GM12891 (cell line): Measurements from ENCODE around the gene ADD1.

Experiments
- DNase-seq: peaks from one replicate; pipeline ENCODE4 v3.0.0; 2011; ENCODE audit warnings: low spot score; ENCODE audit not compliant: insufficient read length
- FAIRE-seq: peaks from 2 replicates; lab custom pipeline; 2011; peaks lifted over from hg19 to GRCh38; lab: Jason Lieb, UNC
- PAX5 ChIP-seq: IDR thresholded peaks from 2 replicates; pipeline ENCODE4 v1.6.1; 2011; ENCODE audit warnings: low read length, moderate library complexity, mild to moderate bottlenecking; ENCODE audit not compliant: insufficient read depth, severe bottlenecking
- POLR2A ChIP-seq: IDR thresholded peaks from 2 replicates; pipeline ENCODE4 v1.6.1; 2011; ENCODE audit warnings: low read depth, low read length, control low read depth
- POLR2AphosphoS5 ChIP-seq: IDR thresholded peaks from 2 replicates; pipeline ENCODE4 v1.6.1; 2011; ENCODE audit warnings: low read depth, low read length, control low read depth
- POU2F2 ChIP-seq: IDR thresholded peaks from 2 replicates; pipeline ENCODE4 v1.6.1; 2011; ENCODE audit warnings: low read depth, mild to moderate bottlenecking, control low read depth, low read length, moderate library complexity
- SPI1 ChIP-seq: IDR thresholded peaks from 2 replicates; pipeline ENCODE4 v1.6.1; 2011; ENCODE audit warnings: low read depth, low read length, control low read depth
- TAF1 ChIP-seq: IDR thresholded peaks from 2 replicates; pipeline ENCODE4 v1.6.1; 2011; ENCODE audit warnings: low read depth, low read length, control low read depth

The ADD1 gene

GRCh38 chr4:2798399-2799223 lies 45.0 kb upstream of the ADD1 start:
- FAIRE-seq (peak; percentile 91), DNase-seq (no peak)

GRCh38 chr4:2799224-2799911 lies 44.3 kb upstream of the ADD1 start:
- no peak for FAIRE-seq
- no peak for DNase-seq
- TF ChIP-seq POU2F2, result no peak
- TF ChIP-seq PAX5, result no peak
- no peak for TF ChIP-seq SPI1
- no peak for TF ChIP-seq TAF1
- no peak for TF ChIP-seq POLR2AphosphoS5
- no peak for TF ChIP-seq POLR2A

More at GRCh38 chr4:2798399-2799223, 45.0 kb upstream of the ADD1 start:
- 0 out of 2 replicates have a peak, but pooled peaks have one; percentile 34 for TF ChIP-seq SPI1
- no peak for TF ChIP-seq POLR2A
- no peak for TF ChIP-seq TAF1
- TF ChIP-seq PAX5, result peak; percentile 21

GRCh38 chr4:2799971-2800690 lies 43.5 kb upstream of the ADD1 start:
- TF ChIP-seq SPI1, result no peak
- no peak for TF ChIP-seq POLR2AphosphoS5
- no peak for TF ChIP-seq PAX5
- TF ChIP-seq TAF1, result no peak
- no peak for TF ChIP-seq POLR2A
- TF ChIP-seq POU2F2, result no peak
- peak; percentile 66 for FAIRE-seq
- no peak for DNase-seq

GRCh38 chr4:2800691-2801596 lies 42.7 kb upstream of the ADD1 start:
- no peak for TF ChIP-seq TAF1
- TF ChIP-seq SPI1, result peak; percentile 70
- DNase-seq (no peak), FAIRE-seq (peak; percentile 76)

- DNase-seq (no peak), FAIRE-seq (no peak)
- TF ChIP-seq POLR2A (no peak), SPI1 (no peak), POU2F2 (no peak), PAX5 (no peak), POLR2AphosphoS5 (no peak), TAF1 (no peak)
These were observed 40.8 kb upstream of the ADD1 start for GRCh38 chr4:2802618-2803531.

GRCh38 chr4:2803624-2804448 lies 39.8 kb upstream of the ADD1 start:
- TF ChIP-seq TAF1 (no peak), PAX5 (no peak), POLR2AphosphoS5 (no peak), POU2F2 (no peak), SPI1 (no peak), POLR2A (no peak)
- no peak for FAIRE-seq
- DNase-seq, result no peak

- no peak for TF ChIP-seq PAX5
- no peak for TF ChIP-seq POLR2A
- TF ChIP-seq TAF1, result no peak
- no peak for TF ChIP-seq POU2F2
- TF ChIP-seq SPI1, result no peak
- TF ChIP-seq POLR2AphosphoS5, result no peak
- FAIRE-seq (peak; percentile 38), DNase-seq (no peak)
These were observed 39.1 kb upstream of the ADD1 start for GRCh38 chr4:2804449-2804972.
